HG03280 (cell line): Measurements from ENCODE around the gene TAAR2.
"Not testable (repeated sequence)": the region's sequence is repeated elsewhere in the genome, so short reads cannot be mapped to it uniquely, and the experiment has no call there.

Experiments
- ATAC-seq: cut with Tn5 transposase; IDR thresholded peaks from one replicate; pipeline ENCODE4 v1.9.1; 2021; ENCODE audit warnings: mild to moderate bottlenecking, moderate library complexity; ENCODE audit not compliant: unreplicated experiment

The TAAR2 gene

DNA sequence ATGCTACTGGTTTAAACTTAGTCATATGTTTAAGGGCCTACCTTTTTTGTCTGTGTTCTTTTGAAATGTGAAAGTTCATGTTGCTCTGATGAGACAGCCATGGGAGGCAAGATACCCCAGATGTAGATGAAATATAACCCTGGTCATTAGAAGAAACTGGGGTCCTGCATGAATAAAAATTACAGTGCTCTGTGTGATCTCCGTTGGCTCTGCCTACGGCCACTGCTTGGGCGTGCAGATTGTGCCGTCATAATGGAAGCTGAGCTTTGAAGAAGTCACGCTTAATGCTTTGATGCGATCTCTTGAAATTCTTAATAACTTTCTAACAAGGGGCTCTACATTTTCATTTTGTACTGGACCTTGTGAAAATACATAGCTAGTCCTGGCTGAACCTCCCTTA is at the start of gene TAAR2:
TSS of gene TAAR2 (minus strand) at position 101 of the 400 bp plus-strand sequence. CDS start at position 101, 0 bp downstream.
- ATAC-seq, result no peak

- no peak for ATAC-seq
These were observed 49.5 kb upstream of the TAAR2 start for GRCh38 chr6:132673376-132674094.

- no peak for ATAC-seq
These were observed 47.2 kb upstream of the TAAR2 start for GRCh38 chr6:132671295-132671694.

- ATAC-seq, result peak; percentile 55
These were observed 45.7 kb upstream of the TAAR2 start for GRCh38 chr6:132669690-132670291.

GRCh38 chr6:132666118-132666517 is 42.0 kb upstream of the TAAR2 start:
- no peak for ATAC-seq

DNA sequence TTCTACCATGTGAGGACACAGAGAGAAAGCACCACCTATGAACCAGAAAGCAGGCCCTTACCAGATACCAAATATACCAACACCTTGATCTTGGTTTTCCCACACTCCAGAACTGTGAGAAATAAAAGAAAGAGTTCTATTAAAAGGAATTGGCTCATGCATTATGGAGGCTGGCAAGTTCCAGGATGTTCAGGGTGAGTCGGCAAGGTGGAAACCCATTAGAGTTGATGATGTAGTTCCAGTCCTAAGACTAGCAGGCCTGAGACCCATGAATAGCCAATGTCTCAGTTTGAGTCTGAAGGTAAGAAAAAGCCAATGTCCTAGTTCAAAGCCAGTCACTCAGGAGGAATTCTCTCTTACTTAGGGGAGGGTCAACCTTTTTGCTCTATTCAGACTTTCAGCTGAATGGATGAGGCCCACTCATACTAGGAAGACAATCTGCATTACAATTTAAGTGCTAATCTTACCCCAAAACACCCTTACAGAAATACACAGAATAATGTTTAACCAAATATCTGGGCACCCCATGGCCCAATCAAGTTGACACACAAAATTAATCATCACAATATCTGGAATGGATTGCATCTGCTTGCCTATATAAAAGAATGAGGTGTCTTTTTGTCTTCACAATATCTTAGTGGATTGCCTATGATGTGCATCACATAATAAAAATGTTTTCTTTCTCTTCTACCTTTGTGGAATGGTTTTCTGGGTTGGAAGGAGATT is 40.4 kb upstream of the TAAR2 start:
- no peak for ATAC-seq

DNA sequence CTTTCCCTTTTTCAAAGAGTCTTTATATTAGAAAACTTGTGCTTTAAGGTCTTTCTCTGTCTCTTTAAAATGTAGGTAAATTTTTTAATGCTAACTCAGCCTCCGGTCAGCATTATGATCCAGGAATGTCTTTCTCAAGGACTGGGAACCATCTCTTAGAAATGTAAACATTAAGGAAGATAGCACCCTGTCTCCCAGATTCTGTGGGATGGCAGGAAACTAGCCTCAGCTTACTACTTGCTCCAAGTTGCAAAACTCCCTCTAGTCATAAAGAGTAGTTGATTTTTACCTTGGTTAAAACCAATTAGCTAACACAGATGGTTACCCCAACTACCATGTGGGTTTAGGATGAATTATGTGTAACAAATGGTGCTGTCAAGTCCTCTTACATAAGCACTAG is 39.6 kb upstream of the TAAR2 start:
- no peak for ATAC-seq

DNA sequence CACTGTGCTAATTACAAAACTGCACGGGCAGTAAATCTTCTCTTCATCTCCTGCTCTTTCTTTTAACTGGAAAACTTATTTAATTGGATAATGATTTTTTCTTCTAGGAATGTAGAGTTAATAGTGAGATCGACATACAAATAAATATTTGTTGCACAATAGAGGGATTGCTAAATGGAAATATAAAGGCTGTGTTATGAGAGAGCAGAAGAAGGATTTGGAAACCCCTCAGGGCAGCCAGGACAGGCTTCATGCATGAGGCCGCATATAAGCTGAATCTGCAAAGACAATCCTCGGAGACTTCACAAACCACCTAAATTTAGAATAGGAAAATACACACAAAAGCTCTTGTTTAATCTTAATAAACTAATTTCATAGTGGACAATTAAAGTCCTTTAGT is 37.8 kb upstream of the TAAR2 start:
- ATAC-seq, result no peak

- ATAC-seq, result no peak
These were observed 35.0 kb upstream of the TAAR2 start, which contains the start of gene TAAR1 for GRCh38 chr6:132659082-132659481. TSS of gene TAAR1 (minus strand) at chr6:132659182. CDS start at chr6:132646003, 13,179 bp downstream.

DNA sequence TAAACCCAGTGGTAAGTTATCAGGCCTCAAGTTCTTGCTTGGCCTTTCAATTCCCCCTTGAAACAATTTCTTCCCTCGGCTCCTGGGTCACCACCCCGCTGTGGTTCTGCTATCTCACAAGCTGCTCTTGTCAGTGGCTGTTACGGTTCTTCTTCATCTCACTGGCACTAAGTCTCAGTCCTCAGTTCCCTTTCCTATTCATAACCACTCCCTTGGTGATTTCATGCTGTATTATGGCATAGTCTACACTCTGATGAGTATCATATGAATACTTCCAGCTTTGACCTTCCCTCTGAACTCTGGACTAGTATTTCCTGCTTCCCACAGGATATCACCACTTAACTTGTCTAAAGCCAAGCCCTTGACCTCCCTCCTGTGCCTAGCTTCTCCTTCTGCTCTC is 27.0 kb upstream of the TAAR2 start:
- ATAC-seq, result no peak

DNA sequence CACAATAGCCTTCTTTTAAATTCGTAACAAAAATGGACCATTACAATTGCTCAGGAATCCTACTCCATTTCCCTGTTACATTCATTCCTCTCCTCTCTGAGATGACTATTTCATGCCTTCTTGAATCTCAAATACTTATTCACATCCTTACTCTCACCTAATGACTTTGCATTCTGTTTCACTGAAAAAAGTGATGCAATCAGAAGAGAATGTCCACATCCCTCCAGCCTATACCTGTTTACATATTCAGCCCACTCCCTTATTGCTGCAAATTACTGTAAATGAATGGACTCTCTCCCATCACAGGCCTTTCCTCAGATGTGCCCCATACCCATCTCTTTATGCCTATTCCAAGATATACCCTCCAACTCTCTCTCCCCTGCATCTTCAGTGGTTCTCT is 26.4 kb upstream of the TAAR2 start:
- ATAC-seq, result no peak

- no peak for ATAC-seq
These were observed 24.8 kb upstream of the TAAR2 start for GRCh38 chr6:132648828-132649227.

DNA sequence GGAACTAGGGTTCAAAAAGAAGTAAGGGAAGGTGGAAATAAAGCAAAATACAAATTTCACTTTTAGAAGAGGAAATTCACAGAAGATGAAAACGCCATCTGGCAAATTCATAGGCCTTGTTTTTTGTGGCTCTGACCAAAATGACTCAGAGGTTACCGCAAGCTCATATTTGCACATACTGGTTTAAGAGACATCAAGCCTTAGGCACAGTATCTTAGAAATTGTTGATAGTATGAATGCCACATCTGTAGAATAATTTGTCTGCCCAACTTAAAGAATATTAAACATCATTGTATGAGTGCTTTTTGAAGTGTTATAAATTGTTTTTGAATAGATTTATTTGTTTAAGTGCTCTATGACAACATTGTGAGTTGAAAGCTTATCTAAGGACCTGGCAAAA is 24.3 kb upstream of the TAAR2 start:
- ATAC-seq, result peak; percentile 82

- ATAC-seq, result no peak
These were observed 19.5 kb upstream of the TAAR2 start for GRCh38 chr6:132643547-132643946.

- not testable (repeated sequence) for ATAC-seq
These were observed 13.1 kb upstream of the TAAR2 start for GRCh38 chr6:132637135-132637534.

DNA sequence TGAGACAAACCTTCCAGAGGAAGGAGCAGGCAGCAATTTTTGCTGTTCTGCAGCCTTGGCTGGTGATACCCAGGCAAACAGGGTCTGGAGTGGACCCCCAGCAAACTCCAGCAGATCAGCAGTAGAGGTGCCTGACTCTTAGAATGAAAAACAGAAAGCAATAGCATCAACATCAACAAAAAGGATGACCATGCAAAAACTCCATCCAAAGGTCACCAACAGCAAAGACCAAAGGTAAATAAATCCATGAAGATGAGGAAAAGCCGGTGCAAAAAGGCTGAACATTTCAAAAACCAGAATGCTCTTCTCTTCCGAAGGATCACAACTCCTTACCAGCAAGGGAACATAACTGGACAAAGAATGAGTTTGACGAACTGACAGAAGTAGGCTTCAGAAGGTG is 11.8 kb upstream of the TAAR2 start:
- not testable (repeated sequence) for ATAC-seq

DNA sequence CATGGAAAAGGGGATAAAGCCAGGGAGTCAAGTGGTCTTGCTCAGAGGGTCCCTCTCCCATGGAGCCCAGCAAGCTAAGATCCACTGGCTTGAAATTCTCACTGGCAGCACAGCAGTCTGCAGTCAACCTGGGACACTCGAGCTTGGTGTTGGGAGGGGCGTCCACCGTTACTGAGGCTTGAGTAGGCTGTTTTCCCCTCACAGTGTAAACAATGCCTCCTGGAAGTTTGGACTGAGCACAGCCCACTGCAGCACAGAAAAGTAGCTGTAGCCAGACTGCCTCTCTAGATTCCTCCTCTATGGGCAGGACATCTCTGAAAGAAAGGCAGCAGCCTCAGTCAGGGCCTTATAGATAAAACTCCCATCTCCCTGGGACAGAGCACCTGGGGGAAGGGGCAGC is 11.2 kb upstream of the TAAR2 start:
- ATAC-seq, result not testable (repeated sequence)

GRCh38 chr6:132634796-132635195 is 10.7 kb upstream of the TAAR2 start:
- no peak for ATAC-seq

DNA sequence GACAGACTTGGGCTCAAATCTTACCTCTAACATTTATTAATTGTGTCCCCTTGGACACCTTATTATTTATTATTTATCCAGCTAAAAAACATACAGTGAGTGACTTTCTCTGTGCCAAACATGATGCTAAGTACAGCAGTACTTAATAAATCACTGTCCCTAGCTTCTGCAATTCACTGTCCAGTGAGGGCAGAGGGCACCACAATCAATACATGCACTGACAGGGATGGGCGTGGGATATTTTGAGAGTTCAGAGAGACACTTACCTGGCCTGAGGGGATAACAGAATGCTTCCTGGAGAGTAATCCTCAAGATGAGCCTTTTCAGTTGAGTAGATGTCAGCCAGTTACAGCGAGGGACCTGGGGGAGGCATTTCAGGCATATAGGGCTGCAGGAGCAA is 9.3 kb upstream of the TAAR2 start:
- no peak for ATAC-seq

DNA sequence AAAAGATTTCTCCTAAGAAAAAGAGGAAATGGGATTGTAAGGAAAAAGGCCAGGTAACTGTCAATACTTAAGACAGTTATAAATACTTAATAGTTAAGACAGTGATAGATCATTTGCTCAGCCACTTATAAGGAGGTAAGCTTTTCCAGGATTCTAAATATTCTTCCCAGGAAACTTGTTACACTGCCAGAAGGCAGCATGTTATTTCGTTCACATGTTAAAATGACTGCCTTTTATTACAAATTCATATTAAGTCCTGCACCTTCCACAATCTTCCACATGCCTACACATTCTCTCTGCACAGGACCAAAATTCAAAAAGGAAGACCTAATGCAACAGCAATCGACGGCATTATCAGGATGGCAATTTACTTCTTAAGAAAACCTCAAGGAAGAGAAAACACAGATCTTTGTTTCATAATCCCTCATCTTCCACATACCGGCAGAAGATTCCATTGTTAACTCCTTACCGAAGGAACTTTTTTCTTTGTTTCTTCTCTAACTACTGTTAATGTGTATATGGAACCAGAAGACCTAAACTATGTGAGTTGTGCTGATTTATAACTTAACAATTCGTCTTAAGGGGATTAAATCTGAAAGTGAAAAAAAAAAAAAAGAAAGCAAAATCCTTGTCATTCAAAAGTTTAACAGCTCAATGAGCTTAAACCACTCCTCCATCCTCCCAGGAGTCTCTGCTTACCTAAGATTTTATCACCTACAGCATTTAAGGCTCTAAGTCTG is 799 bp downstream of the TAAR2 start:
- ATAC-seq, result no peak

GRCh38 chr6:132616677-132617076 is 7.4 kb downstream of the TAAR2 start:
- no peak for ATAC-seq
